ENCODE measurements around the gene FSTL5. TPM values are rescaled to one million over a fixed set of nuclear protein-coding genes. Genes with fewer than 3 reads are reported as not detected.

FSTL5 gene
- total and polyA plus RNA-seq, 2 donors (not counting 3 experiments of a cell fraction or from before 2014, with no cell fraction given) = 1.3 to 1.9 TPM

GRCh38 chr4:161664740-161665139 is 499.1 kb downstream of the FSTL5 start:
- BruUV-seq (replicated peaks) = no TSS peak
- intact Hi-C loops (cut with micrococcal nuclease) (no loop called here), dilution Hi-C loops (cut with MboI; ENCODE audit: extremely low pct_ligation_motif_present, low sequenced_read_pairs) (no loop called here)
- DNase-seq (ENCODE audit: low read depth, low spot score) (no peak), FAIRE-seq (no peak)
- TF ChIP-seq POLR2A (IDR thresholded peaks at IDR 0.05; ENCODE audit: low read depth, low read length) (no peak), GATA2 (IDR thresholded peaks at IDR 0.05; ENCODE audit: insufficient read depth, insufficient read length, low read depth, low read length) (no peak), MYC (IDR thresholded peaks at IDR 0.05; ENCODE audit: low read depth, low read length) (no peak), CTCF (IDR thresholded peaks at IDR 0.05; ENCODE audit: extremely low read depth in 1 of 2, insufficient read depth in 1 of 2, low read depth in 1 of 2, low read length in 2 of 2) (no peak), JUN (IDR thresholded peaks at IDR 0.05; ENCODE audit: borderline replicate concordance, insufficient read depth, insufficient read length, low read depth) (no peak), EZH2 (IDR thresholded peaks at IDR 0.05; ENCODE audit: borderline replicate concordance, low read depth, low read length, severe bottlenecking) (no peak), POLR2AphosphoS5 (IDR thresholded peaks at IDR 0.05; ENCODE audit: insufficient read depth, low read depth, low read length) (no peak)
- H4K20me1 ChIP-seq (replicated peaks; ENCODE audit: control insufficient read depth, extremely low read depth, insufficient read depth, low read length) = no peaks in the 10 kb centered on the region
- no peaks in the 10 kb centered on the region for H3K36me3 ChIP-seq (ENCODE audit: control insufficient read depth in 2 of 2, extremely low read depth in 1 of 2, insufficient read depth in 2 of 2, low read length in 2 of 2)
- CTCF ChIA-PET = no interaction called here
- H3K9me3 ChIP-seq (replicated peaks; ENCODE audit: control insufficient read depth, insufficient read depth, low read length) = no peaks in the 10 kb centered on the region
- POLR2A ChIA-PET = no interaction called here
- H3K27me3 ChIP-seq (ENCODE audit: control insufficient read depth in 2 of 2, insufficient read depth in 2 of 2, low read length in 2 of 2) = no peaks in the 10 kb centered on the region
- no peak overlapping the region for H3K4me3 ChIP-seq (replicated peaks in 1 of 3; ENCODE audit: insufficient read depth in 1 of 3, low read depth in 1 of 3, low read length in 3 of 3)
- no peak overlapping the region for H3K27ac ChIP-seq (ENCODE audit: insufficient read depth, low read depth, low read length)
- H3K4me2 ChIP-seq (ENCODE audit: insufficient read depth, low read length) = no peak overlapping the region
- H3K79me2 ChIP-seq (ENCODE audit: control insufficient read depth, insufficient read depth, low read length) = no peaks in the 10 kb centered on the region
- H2AFZ ChIP-seq (ENCODE audit: low read depth, low read length) = no peak overlapping the region
- H3K4me1 ChIP-seq (ENCODE audit: control insufficient read depth, extremely low read depth, insufficient read depth, low read length) = no peaks in the 10 kb centered on the region
- H3K9me1 ChIP-seq (replicated peaks; ENCODE audit: control insufficient read depth, extremely low read depth, insufficient read depth, low read length) = no peaks in the 10 kb centered on the region
- H3K9ac ChIP-seq (replicated peaks; ENCODE audit: extremely low read depth, insufficient read depth, low read length) = no peak overlapping the region

GRCh38 chr4:161663844-161664243 is 500.0 kb downstream of the FSTL5 start:
- CTCF ChIA-PET = no interaction called here
- H3K4me2 ChIP-seq (ENCODE audit: insufficient read depth, low read length) = no peak overlapping the region
- H3K36me3 ChIP-seq (ENCODE audit: control insufficient read depth in 2 of 2, extremely low read depth in 1 of 2, insufficient read depth in 2 of 2, low read length in 2 of 2) = no peaks in the 10 kb centered on the region
- intact Hi-C loops (cut with micrococcal nuclease) (no loop called here), dilution Hi-C loops (cut with MboI; ENCODE audit: extremely low pct_ligation_motif_present, low sequenced_read_pairs) (no loop called here)
- no peak overlapping the region for H2AFZ ChIP-seq (ENCODE audit: low read depth, low read length)
- BruUV-seq (replicated peaks) = no TSS peak
- POLR2A ChIA-PET = no interaction called here
- no peak overlapping the region for H3K4me3 ChIP-seq (replicated peaks in 1 of 3; ENCODE audit: insufficient read depth in 1 of 3, low read depth in 1 of 3, low read length in 3 of 3)
- H3K79me2 ChIP-seq (ENCODE audit: control insufficient read depth, insufficient read depth, low read length) = no peaks in the 10 kb centered on the region
- no peaks in the 10 kb centered on the region for H3K27me3 ChIP-seq (ENCODE audit: control insufficient read depth in 2 of 2, insufficient read depth in 2 of 2, low read length in 2 of 2)
- DNase-seq (ENCODE audit: low read depth, low spot score) (no peak), FAIRE-seq (no peak)
- H3K9me3 ChIP-seq (replicated peaks; ENCODE audit: control insufficient read depth, insufficient read depth, low read length) = no peaks in the 10 kb centered on the region
- H3K9me1 ChIP-seq (replicated peaks; ENCODE audit: control insufficient read depth, extremely low read depth, insufficient read depth, low read length) = no peaks in the 10 kb centered on the region
- no peak overlapping the region for H3K27ac ChIP-seq (ENCODE audit: insufficient read depth, low read depth, low read length)
- H4K20me1 ChIP-seq (replicated peaks; ENCODE audit: control insufficient read depth, extremely low read depth, insufficient read depth, low read length) = no peaks in the 10 kb centered on the region
- H3K4me1 ChIP-seq (ENCODE audit: control insufficient read depth, extremely low read depth, insufficient read depth, low read length) = no peaks in the 10 kb centered on the region
- no peak overlapping the region for H3K9ac ChIP-seq (replicated peaks; ENCODE audit: extremely low read depth, insufficient read depth, low read length)
- TF ChIP-seq POLR2A (IDR thresholded peaks at IDR 0.05; ENCODE audit: low read depth, low read length) (no peak), FOS (IDR thresholded peaks at IDR 0.05; ENCODE audit: borderline replicate concordance, insufficient read depth, low read length) (no peak), CTCF (IDR thresholded peaks at IDR 0.05; ENCODE audit: extremely low read depth in 1 of 2, insufficient read depth in 1 of 2, low read depth in 1 of 2, low read length in 2 of 2) (no peak)

Measured in endothelial cell of umbilical vein (primary cell).